GM23338 (cell line): ENCODE results near the gene MAP3K7CL.

ENCODE experiments used
- CTCF ChIP-seq, 2 experiments: fragments of 200-600 bp in 1 of 2; sonication (generic) in 1 of 2; conservative IDR thresholded peaks; 2 replicates each; pipeline versions ENCODE4 v1.5.1 to v1.6.1; 2016 to 2017; ENCODE audit warnings: antibody characterized with exemption in 2 of 2, low read depth in 2 of 2, mild to moderate bottlenecking in 2 of 2, moderate library complexity in 1 of 2
- ETS1 ChIP-seq: IDR thresholded peaks from 2 replicates; pipeline ENCODE4 v1.6.1; 2016; ENCODE audit warnings: antibody characterized with exemption
- EZH2 ChIP-seq: fragments of 200-600 bp; sonication (generic); IDR thresholded peaks from one replicate; pipeline ENCODE4 v1.8.0; 2017; ENCODE audit warnings: antibody characterized with exemption, mild to moderate bottlenecking, low read depth; ENCODE audit not compliant: unreplicated experiment
- EZH2phosphoT487 ChIP-seq: fragments of 200-600 bp; sonication (generic); IDR thresholded peaks from one replicate; pipeline ENCODE4 v1.8.1; 2018; ENCODE audit warnings: antibody characterized with exemption; ENCODE audit not compliant: unreplicated experiment
- POLR2AphosphoS5 ChIP-seq: IDR thresholded peaks from 2 replicates; pipeline ENCODE4 v1.6.1; 2016; ENCODE audit warnings: antibody characterized with exemption, low read depth
- REST ChIP-seq: IDR thresholded peaks from one replicate; pipeline ENCODE4 v1.6.1; 2018; ENCODE audit warnings: antibody characterized with exemption; ENCODE audit not compliant: unreplicated experiment

GRCh38 chr21:29124645-29125044 is 5.8 kb upstream of the MAP3K7CL start:
- no peak for TF ChIP-seq CTCF (conservative IDR thresholded peaks at IDR 0.05; ENCODE audit: low read depth in 2 of 2)
- no peak for TF ChIP-seq POLR2AphosphoS5
- TF ChIP-seq EZH2 = no peak
- TF ChIP-seq EZH2phosphoT487 = no peak
- no peak for TF ChIP-seq ETS1
- TF ChIP-seq REST = no peak
